Fibroblast of lung (primary cell): ENCODE data around the gene RMDN3. TPM values are rescaled to one million over a fixed set of nuclear protein-coding genes. Genes with fewer than 3 reads are reported as not detected.

Experiments used
- DNase-seq, 2 donors: peaks; one replicate each; pipeline versions ENCODE4 v3.0.0 to v3.0.0-alpha.2; 2010; ENCODE audit warnings: low read depth in 2 of 2
- H2AFZ ChIP-seq: 2 replicates; pipeline ENCODE4 v1.5.1; 2012; ENCODE audit warnings: low read length, control low read depth, inconsistent platforms
- H3K27ac ChIP-seq: 2 replicates; pipeline ENCODE4 v1.5.1; 2011; ENCODE audit warnings: low read length, control low read depth; ENCODE audit not compliant: insufficient read depth
- H3K27me3 ChIP-seq: 2 replicates; pipeline ENCODE4 v1.5.1; 2011; ENCODE audit warnings: mild to moderate bottlenecking, low read length; ENCODE audit not compliant: control insufficient read depth, insufficient read depth
- H3K36me3 ChIP-seq: 2 replicates; pipeline ENCODE4 v1.5.1; 2011; ENCODE audit warnings: low read length; ENCODE audit not compliant: control insufficient read depth, insufficient read depth
- H3K4me1 ChIP-seq: 2 replicates; pipeline ENCODE4 v1.5.1; 2011; ENCODE audit warnings: low read length; ENCODE audit not compliant: control insufficient read depth, insufficient read depth; ENCODE audit errors: extremely low read depth
- H3K4me2 ChIP-seq: 2 replicates; pipeline ENCODE4 v1.5.1; 2011; ENCODE audit warnings: low read length, control low read depth; ENCODE audit not compliant: insufficient read depth; ENCODE audit errors: extremely low read depth
- H3K4me3 ChIP-seq, 4 experiments: fragments of 200-600 bp in 1 of 4; sonication (generic) in 1 of 4; replicated peaks in 1 of 4; 2 replicates each; pipeline ENCODE4 v1.5.1; 2011 to 2016; ENCODE audit warnings: low read length in 4 of 4, low read depth in 3 of 4, mild to moderate bottlenecking in 3 of 4, control low read depth in 2 of 4, inconsistent platforms in 1 of 4, mixed read lengths in 1 of 4; ENCODE audit not compliant: insufficient read depth in 1 of 4; ENCODE audit errors: control extremely low read depth in 1 of 4
- H3K79me2 ChIP-seq: 2 replicates; pipeline ENCODE4 v1.5.1; 2012; ENCODE audit warnings: mild to moderate bottlenecking, low read length, inconsistent platforms; ENCODE audit not compliant: control insufficient read depth, insufficient read depth
- H3K9ac ChIP-seq: 2 replicates; pipeline ENCODE4 v1.5.1; 2011; ENCODE audit warnings: mild to moderate bottlenecking, low read length, control low read depth; ENCODE audit not compliant: insufficient read depth
- H3K9me3 ChIP-seq: 2 replicates; pipeline ENCODE4 v1.5.1; 2012; ENCODE audit warnings: low read depth, low read length; ENCODE audit not compliant: control insufficient read depth, insufficient read depth
- H4K20me1 ChIP-seq: 2 replicates; pipeline ENCODE4 v1.5.1; 2011; ENCODE audit warnings: low read length; ENCODE audit not compliant: control insufficient read depth, insufficient read depth; ENCODE audit errors: extremely low read depth
- CTCF ChIP-seq, 2 donors: IDR thresholded peaks in 1 of 2; conservative IDR thresholded peaks in 1 of 2; 1 replicate in 1 of 2; 2 replicates in 1 of 2; pipeline ENCODE4 v1.5.1; 2011 to 2012; ENCODE audit warnings: low read length in 2 of 2, control low read depth in 1 of 2, inconsistent platforms in 1 of 2, low read depth in 1 of 2, mild to moderate bottlenecking in 1 of 2
- EZH2 ChIP-seq: IDR thresholded peaks from 2 replicates; pipeline ENCODE4 v1.5.1; 2012; ENCODE audit warnings: low read length, control low read depth, mild to moderate bottlenecking; ENCODE audit errors: missing control alignments
- polyA plus RNA-seq, 2 donors: library from polyadenylated mRNA; depleted of rRNA in 1 of 2; stranded (reverse) in 1 of 2; unstranded in 1 of 2; fragments of >200 nt; gene quantifications; 2 replicates each; pipeline ENCODE4 v1.2.1, GENCODE V29; 2011 to 2012; ENCODE audit warnings: missing spikeins in 1 of 2
- total RNA-seq: library from RNA; depleted of rRNA; stranded (reverse); fragments of >200 nt; gene quantifications from 2 replicates; pipeline ENCODE4 v1.2.1, GENCODE V29; 2014

Gene RMDN3
- total and polyA plus RNA-seq, 2 donors (not counting 1 experiment from before 2014, with no cell fraction given): 16.0 to 22.7 TPM

DNA sequence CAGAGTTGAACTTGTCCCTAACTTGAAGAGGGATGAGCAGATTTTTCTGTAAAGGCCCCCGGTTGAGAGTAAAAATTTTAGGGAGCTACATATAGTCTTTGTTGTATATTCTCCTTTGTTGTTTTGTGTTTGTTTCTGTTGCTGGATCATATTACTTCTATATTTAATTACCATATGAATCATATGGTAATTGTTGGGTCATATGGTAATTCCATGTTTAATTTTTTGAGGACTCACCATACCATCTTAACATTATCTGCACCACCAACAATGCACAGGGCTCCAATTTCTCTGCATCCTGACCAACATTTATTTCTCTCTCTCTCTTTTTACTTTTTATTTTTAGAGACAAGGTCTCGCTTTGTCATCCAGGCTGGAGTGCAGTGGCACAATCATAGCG is 44.5 kb upstream of the RMDN3 start:
- DNase-seq: no peak
- peaks cover 7% of the 10 kb centered on the region for H3K79me2 ChIP-seq
- TF ChIP-seq EZH2: no peak
- no peak for TF ChIP-seq CTCF (conservative IDR thresholded peaks at IDR 0.05 in 1 of 2, IDR thresholded peaks at IDR 0.05 in 1 of 2; ENCODE audit: low read depth in 1 of 2, low read length in 2 of 2)

GRCh38 chr15:40796512-40796911 is 41.5 kb upstream of the RMDN3 start:
- Histone ChIP-seq H3K27me3 (no peaks in the 10 kb centered on the region), H3K4me1 (peaks cover 3% of the 10 kb centered on the region), H3K9ac (no peak overlapping the region), H2AFZ (no peak overlapping the region), H3K4me3 (no peak overlapping the region), H4K20me1 (no peaks in the 10 kb centered on the region), H3K79me2 (peaks cover 5% of the 10 kb centered on the region), H3K27ac (no peak overlapping the region), H3K36me3 (no peaks in the 10 kb centered on the region), H3K9me3 (no peaks in the 10 kb centered on the region), H3K4me2 (no peak overlapping the region)
- DNase-seq: no peak
- TF ChIP-seq EZH2 (no peak), CTCF (conservative IDR thresholded peaks at IDR 0.05 in 1 of 2, IDR thresholded peaks at IDR 0.05 in 1 of 2; ENCODE audit: low read depth in 1 of 2, low read length in 2 of 2) (no peak)

More for the DNA sequence above, 44.5 kb upstream of the RMDN3 start:
- Histone ChIP-seq H3K9me3 (no peaks in the 10 kb centered on the region), H3K4me1 (no peaks in the 10 kb centered on the region), H3K4me3 (no peak overlapping the region), H3K27ac (no peak overlapping the region), H3K9ac (no peak overlapping the region), H3K27me3 (no peaks in the 10 kb centered on the region), H3K4me2 (no peak overlapping the region), H3K36me3 (peaks cover 1% of the 10 kb centered on the region), H4K20me1 (no peaks in the 10 kb centered on the region), H2AFZ (no peak overlapping the region)

- Histone ChIP-seq H3K36me3 (no peaks in the 10 kb centered on the region), H3K27me3 (no peaks in the 10 kb centered on the region), H4K20me1 (no peaks in the 10 kb centered on the region), H3K9ac (no peak overlapping the region), H3K4me2 (no peak overlapping the region), H3K79me2 (peaks cover 5% of the 10 kb centered on the region), H3K27ac (no peak overlapping the region), H3K4me3 (no peak overlapping the region), H3K4me1 (peaks cover 3% of the 10 kb centered on the region), H3K9me3 (no peaks in the 10 kb centered on the region), H2AFZ (no peak overlapping the region)
- TF ChIP-seq EZH2: no peak
- no peak for TF ChIP-seq CTCF (conservative IDR thresholded peaks at IDR 0.05 in 1 of 2, IDR thresholded peaks at IDR 0.05 in 1 of 2; ENCODE audit: low read depth in 1 of 2, low read length in 2 of 2)
- no peak for DNase-seq
These were observed 41.0 kb upstream of the RMDN3 start for GRCh38 chr15:40796041-40796440.
